Stimulated activated CD4-positive, alpha-beta T cell treated with anti-CD3 and anti-CD28 coated beads, Interleukin-15, amount 100 ng/mL, for 1 hour (primary cell): ENCODE data around the gene ACTA2.

Experiments used
- DNase-seq, 2 donors: peaks; one replicate each; pipeline ENCODE4 v3.0.0-alpha.2; 2020; ENCODE audit warnings: low read depth in 1 of 2, low spot score in 1 of 2

The ACTA2 gene

GRCh38 chr10:88952647-88953111 lies at the start of gene ACTA2:
ACTA2 (minus strand) TSS chr10:88952773; CDS start chr10:88948930, 3,843 bp downstream.
- no peak for DNase-seq

- no peak for DNase-seq
These were observed 49.1 kb upstream of the ACTA2 start for GRCh38 chr10:89001729-89002072.

GRCh38 chr10:89001024-89001728 lies 48.6 kb upstream of the ACTA2 start:
- no peak for DNase-seq

GRCh38 chr10:88999625-89000024 lies 47.1 kb upstream of the ACTA2 start:
- no peak for DNase-seq

GRCh38 chr10:88996927-88997326 lies 44.4 kb upstream of the ACTA2 start:
- DNase-seq, result no peak

- DNase-seq, result no peak
These were observed 42.7 kb upstream of the ACTA2 start for GRCh38 chr10:88995156-88995876.

- DNase-seq, result no peak
These were observed 41.4 kb upstream of the ACTA2 start for GRCh38 chr10:88994019-88994418.

- no peak for DNase-seq
These were observed 40.5 kb upstream of the ACTA2 start for GRCh38 chr10:88992921-88993524.

GRCh38 chr10:88991899-88992320 lies 39.3 kb upstream of the ACTA2 start:
- no peak for DNase-seq

- DNase-seq, result peak; percentile 30 to 67
These were observed 38.8 kb upstream of the ACTA2 start for GRCh38 chr10:88991161-88991898.

- peak; percentile 51 to 70 for DNase-seq
These were observed 38.0 kb upstream of the ACTA2 start, which contains the start of gene FAS for GRCh38 chr10:88990384-88991160. FAS (plus strand) TSS chr10:88990798; CDS start chr10:88990877, 79 bp downstream.

- no peak for DNase-seq
These were observed 37.3 kb upstream of the ACTA2 start for GRCh38 chr10:88989824-88990383.

- DNase-seq, result no peak
These were observed 36.9 kb upstream of the ACTA2 start for GRCh38 chr10:88989423-88989822.

GRCh38 chr10:88987840-88988239 lies 35.3 kb upstream of the ACTA2 start:
- no peak for DNase-seq

- DNase-seq, result no peak
These were observed 34.7 kb upstream of the ACTA2 start for GRCh38 chr10:88987243-88987725.

GRCh38 chr10:88986549-88987242 lies 34.1 kb upstream of the ACTA2 start:
- DNase-seq, result no peak

GRCh38 chr10:88984525-88984924 lies 32.0 kb upstream of the ACTA2 start:
- no peak for DNase-seq

- DNase-seq, result no peak
These were observed 31.4 kb upstream of the ACTA2 start for GRCh38 chr10:88983939-88984338.

GRCh38 chr10:88983206-88983605 lies 30.6 kb upstream of the ACTA2 start:
- no peak for DNase-seq

GRCh38 chr10:88982366-88982765 lies 29.8 kb upstream of the ACTA2 start:
- DNase-seq, result no peak
